HG03521 (cell line): Measurements from ENCODE around the gene PPIP5K2.
"Not testable (repeated sequence)": the region's sequence is repeated elsewhere in the genome, so short reads cannot be mapped to it uniquely, and the experiment has no call there.

Experiments
- ATAC-seq: cut with Tn5 transposase; IDR thresholded peaks from one replicate; pipeline ENCODE4 v1.9.1; 2021; ENCODE audit warnings: mild to moderate bottlenecking, moderate library complexity; ENCODE audit not compliant: unreplicated experiment

PPIP5K2 gene

DNA sequence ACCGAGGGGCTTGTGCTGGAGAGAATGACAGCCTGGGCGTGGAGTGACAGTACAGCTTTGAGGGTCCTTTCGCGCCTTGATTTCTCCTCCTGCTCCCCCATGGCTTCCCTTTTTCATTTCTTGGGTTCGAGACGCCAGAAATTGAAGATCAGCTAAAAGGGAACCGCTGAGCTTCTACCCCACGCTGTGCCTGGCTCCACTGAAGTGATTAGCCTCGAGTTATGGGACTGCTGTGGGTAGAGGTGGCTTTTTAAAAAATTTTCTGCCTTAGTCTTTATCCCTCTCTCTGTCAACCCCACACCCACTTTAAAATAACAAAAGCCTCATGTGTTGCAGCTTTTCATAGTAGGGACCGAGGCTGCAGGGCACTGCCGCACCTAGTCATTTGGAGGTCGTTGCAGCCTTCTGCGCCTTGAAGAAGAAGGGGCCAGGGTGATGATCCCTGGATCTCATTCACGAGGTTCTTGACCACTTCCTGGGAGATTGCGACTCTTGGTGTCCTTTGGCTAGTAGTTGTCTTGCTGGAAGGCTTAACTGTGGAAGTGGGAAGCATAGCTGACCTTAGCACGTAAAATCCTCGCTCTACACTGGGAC, 603 bp downstream of the PPIP5K2 start:
- no peak for ATAC-seq

DNA sequence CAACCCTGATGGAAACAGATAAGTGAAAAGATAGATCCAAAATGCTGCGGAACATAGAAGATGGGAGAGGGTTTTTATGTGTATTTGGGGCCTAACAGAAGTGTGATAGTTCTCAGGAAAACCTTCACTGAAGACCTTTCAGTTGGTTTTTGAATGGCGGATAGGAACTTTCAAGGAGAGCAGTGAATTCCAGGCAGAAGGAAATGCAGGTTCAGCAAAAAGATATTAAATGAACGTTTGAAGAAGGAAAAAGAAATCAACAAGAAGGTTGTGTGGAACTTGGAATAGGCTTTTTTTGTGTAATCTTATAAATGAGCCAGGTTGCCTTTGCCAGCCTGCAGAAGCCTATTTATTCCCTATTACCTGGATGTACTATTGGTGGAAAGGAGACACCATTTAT, 2.1 kb downstream of the PPIP5K2 start:
- ATAC-seq = no peak

DNA sequence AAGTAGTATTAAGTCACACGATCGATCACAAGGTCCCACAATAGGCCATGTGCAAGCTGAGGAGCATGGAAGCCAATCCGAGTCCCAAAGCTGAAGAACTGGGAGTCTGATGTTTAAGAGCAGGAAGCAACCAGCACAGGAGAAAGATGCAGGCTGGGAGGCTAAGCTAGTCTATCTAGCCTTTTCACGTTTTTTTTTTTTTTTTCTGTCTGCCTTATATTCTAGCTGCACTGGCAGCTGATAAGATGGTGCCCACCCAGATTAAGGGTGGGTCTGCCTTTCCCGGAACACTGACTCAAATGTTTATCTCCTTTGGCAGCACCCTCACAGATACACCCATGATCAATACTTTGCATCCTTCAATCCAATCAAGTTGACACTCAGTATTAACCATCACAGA, 6.5 kb downstream of the PPIP5K2 start:
- no peak for ATAC-seq

DNA sequence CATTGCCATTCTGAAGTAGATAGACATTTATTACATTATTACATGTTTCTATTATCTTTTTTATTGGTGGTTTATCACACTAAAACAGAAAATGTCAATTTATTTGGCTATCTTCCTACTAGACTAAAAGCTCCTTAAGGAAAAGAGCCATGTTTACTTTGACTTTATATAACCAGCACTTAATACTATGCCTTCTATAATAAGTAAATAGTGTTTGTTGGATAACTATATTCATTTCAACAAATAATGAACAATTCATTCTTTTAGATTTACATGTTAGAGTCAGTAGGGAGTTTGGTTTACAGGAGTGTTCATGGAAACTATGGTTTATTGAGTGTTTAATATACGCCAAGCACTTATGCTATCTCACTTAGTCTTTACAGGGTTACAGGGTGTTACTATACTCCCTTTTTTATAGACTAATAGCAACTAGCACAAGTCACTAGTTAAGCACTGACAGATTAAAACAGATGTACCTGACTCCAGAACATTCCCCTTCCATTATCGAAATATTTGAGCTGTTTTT, 7.3 kb downstream of the PPIP5K2 start:
- no peak for ATAC-seq

DNA sequence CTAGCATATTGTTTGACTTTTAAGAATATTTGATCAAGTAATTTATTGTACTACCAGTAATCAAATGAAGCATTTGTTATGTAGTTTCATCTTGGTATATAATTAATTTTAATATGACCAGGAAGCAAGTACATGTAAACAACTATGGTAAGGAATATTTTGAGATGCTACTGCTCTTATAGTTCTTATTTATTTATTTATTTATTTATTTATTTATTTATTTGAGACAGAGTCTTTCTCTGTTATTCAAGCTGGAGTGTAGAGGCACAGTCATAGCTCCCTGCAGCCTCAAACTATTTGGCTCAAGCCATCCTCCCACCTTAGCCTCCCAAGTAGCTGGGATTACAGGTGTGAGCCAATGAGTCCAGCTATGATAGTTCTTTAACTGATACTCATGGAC, 8.1 kb downstream of the PPIP5K2 start:
- no peak for ATAC-seq

DNA sequence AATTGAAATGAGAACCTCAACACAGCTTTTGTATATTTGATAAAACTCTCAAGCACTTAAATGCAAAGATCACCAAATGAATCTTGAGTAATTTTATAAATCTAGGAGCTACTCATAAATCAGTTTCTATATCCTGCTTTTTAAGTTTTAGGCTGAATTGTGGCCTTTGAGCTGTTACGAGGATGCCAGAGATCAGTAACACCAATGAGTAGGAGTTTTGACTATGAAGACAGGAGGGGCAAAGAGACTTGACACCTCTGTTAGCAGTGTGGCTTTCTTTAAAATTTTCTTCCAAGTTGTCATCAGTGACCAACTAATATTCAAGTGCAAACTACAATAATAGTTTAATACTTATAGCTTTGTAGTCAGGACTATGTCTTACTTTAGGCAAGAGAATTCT, 12.6 kb downstream of the PPIP5K2 start:
- no peak for ATAC-seq

DNA sequence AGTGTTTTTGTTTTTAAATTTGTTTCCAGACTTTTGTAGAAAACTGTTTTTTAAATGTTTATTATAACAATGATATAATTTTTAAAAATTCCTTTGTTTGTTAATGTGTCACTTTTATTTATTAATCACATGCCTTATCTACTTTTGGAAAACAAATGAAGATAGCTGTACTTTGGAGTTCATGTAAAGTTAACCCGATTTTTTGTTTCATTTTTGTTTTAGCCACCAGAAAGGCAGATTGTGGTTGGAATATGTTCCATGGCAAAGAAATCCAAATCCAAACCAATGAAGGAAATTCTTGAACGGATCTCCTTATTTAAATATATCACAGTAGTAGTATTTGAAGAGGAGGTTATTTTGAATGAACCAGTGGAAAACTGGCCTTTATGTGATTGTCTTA, 13.1 kb downstream of the PPIP5K2 start:
- ATAC-seq = no peak

DNA sequence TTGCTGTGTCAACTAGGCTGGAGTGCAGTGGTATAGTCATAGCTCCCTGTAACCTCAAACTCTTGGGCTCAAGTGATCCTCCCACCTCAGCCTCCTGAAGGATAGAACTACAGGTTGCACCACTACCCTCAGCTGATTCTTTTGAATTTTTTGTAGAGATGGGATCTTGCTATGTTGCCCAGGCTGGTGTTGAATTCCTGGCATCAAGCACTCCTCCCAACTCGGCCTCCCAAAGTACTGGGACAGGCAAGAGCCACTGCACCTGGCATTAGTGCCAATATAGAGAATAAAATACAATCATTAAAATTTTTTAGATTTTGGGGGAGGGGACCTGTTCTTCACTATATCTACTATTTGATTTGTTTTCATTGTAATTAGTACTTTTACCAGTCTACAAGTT, 15.4 kb downstream of the PPIP5K2 start:
- ATAC-seq = no peak

DNA sequence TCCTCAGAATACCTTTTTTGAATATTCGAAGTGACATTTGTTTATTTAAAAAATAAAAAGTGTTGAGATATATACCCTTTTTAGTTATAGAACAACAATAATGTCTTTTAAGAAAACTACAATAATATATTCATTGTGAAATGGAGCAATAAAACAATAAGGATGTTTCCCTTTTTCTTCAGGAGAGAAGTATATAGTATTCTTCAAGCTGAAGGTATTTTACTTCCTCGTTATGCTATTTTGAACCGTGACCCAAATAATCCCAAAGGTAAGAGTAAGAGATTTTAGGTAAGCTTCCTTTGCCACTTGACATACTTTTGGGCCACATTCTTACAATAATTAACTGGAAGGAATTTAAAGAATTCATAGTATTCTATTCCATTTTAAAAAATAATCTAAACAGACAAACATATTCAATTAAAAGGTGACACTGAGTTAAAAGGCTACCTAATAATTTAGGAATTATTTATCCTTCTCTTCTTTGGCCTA, 18.1 kb downstream of the PPIP5K2 start:
- no peak for ATAC-seq

DNA sequence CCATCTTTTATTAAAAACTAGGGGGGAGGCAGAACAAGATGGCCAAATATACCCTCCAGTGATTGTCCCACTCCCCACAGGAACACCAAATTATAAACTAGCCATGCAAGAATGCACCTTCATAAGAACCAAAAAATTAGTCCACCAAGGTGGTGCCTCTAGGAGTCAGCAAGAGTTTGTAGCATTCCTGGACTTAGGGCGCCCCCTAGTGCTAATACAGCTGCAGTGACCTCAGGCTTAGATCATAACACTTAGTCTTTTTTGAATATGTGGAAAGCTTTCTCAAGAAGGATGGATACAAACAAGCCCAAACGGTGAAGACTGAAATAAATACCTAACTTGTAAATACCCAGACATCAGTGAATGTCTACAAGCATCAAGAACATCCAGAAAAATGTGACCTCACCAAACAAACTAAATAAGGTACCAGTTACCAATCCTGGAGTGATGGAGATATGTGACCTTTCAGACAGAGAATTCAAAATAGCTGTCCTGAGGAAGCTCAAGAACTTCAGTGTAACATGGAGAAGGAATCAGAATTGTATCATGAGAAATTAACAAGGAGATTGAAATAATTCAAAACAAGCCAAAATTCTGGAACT, 19.3 kb downstream of the PPIP5K2 start:
- peak; percentile 97 for ATAC-seq

DNA sequence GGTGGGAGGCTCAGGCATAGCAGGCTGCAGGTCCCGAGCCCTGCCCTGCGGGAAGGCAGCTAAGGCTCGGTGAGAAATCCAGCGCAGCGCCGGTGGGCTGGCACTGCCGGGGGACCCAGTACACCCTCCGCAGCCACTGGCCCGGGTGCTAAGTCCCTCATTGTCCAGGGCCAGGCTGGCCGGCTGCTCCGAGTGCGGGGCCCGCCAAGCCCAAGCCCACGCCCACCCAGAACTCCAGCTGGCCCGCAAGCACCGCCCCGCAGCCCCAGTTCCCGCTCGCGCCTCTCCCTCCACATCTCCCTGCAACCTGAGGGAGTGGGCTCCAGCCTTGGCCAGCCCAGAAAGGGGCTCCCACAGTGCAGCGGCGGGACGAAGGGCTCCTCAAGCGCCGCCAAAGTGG, 22.0 kb downstream of the PPIP5K2 start:
- not testable (repeated sequence) for ATAC-seq

DNA sequence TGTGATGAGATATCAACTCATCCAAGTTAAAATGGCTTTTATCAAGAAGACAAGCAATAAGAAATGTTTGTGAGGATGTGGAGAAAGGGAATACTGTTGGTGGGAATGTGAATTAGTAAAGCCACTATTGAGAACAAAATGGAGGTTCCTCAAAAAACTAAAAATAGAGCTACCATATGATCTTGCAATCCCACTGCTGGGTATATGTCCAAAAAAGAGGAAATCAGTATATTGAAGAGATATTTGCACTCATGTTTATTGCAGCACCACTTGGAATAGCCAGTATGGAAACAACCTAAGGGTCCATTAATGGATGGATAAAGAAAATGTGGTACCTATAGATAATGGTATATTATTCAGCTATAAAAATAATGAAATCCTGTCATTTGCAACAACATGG, 25.1 kb downstream of the PPIP5K2 start:
- no peak for ATAC-seq

DNA sequence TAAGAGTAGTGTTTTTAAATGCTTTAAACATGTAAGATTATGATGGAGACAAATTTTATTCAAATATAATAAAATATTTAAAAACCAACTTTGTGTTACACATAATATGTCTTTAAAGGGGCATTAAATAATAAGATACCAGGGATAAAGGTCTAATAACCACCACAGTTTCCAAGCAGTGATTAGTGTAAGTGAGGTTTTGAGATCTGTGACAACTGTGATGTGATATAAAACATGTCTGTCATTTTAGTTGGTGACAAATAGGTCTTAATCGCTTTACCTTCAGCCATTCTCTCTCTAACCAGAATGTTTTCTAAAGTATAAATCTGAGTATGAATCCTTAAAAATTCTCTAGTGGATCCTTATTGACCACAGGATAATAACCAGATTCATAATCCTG, 28.1 kb downstream of the PPIP5K2 start:
- no peak for ATAC-seq

DNA sequence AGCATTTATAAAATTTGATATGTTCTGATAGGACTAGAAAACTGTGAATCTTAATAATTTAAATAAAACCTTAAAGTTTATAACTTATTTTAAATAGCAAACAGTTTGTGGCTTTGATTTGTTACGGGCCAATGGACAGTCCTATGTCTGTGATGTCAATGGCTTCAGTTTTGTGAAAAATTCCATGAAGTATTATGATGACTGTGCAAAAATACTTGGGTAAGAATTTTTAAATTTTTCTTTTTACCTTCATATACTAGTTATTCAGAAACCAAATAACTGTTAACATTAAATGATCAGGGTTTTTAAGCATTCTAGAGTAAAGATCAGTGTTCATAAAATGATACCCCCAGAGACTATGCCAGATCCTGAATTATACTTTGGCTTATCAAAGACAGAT, 31.1 kb downstream of the PPIP5K2 start:
- no peak for ATAC-seq

DNA sequence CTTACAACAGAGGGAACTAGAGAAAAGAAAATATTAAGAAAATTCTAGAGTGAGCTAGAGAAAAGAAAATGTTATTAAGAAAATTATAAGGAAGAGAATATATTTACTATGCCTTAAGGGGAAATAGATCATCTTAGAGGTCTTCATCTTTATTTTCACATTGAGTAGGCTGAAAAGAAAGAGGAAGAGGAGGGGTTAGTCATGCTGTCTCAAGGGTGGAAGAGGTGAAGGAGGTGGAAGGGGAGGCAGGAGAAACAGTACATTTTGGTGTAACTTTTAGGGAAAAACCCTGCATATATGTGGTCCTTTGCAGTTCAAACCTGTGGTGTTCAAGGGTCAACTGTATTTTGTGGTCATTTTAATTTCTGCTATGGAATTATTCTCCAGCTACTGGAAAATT, 46.6 kb downstream of the PPIP5K2 start:
- no peak for ATAC-seq

DNA sequence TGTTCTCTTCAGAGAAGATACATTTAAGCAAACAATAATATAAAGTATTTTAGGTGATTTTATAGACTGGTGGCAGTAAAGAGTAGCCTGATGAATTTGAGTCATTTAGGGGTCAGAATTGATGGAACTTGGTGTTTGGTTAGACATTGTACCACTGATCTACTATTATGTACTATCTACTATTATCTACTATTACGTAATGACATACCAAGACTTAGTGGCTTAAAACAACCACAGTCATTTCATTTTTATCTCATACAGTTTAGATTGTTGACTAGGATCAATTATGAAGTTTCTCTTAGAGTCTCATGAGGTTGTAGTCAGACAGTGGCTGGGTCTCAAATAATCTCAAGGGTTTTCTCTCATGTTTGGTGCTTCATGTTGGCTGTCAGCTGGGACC, 54.0 kb downstream of the PPIP5K2 start:
- ATAC-seq = no peak

DNA sequence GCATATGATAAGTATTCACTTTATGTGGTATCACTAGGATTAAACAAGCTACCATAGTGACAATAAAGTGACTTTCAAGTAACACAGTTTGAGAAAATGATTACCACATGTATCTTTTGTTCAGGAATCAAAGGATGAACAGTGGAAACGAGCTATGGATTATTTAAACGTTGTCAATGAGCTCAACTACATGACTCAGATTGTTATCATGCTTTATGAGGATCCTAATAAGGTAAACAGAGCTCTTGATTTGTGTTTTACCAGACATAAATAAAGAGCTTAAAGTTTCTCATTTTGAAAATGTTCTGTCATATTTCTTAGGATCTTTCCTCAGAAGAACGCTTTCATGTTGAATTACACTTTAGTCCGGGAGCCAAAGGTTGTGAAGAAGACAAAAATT, 57.4 kb downstream of the PPIP5K2 start:
- no peak for ATAC-seq

DNA sequence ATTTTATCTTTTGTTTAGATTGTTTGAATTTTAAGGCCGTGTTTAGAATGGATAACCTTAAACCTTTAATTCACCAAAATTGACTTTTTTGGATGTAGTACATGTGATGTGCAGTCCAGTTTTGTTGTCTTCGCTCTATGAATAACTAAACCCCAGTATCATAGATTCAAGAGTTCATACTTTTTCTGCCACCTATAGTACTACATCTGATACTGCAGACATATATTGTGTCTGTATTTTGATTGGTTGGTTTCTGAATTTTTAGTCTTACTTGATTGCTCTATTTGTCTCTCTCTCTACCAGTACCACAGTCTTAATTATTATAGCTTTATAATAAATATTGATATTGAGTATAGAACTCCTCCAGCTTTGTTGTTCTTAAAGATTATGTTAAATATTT, 58.1 kb downstream of the PPIP5K2 start:
- no peak for ATAC-seq

DNA sequence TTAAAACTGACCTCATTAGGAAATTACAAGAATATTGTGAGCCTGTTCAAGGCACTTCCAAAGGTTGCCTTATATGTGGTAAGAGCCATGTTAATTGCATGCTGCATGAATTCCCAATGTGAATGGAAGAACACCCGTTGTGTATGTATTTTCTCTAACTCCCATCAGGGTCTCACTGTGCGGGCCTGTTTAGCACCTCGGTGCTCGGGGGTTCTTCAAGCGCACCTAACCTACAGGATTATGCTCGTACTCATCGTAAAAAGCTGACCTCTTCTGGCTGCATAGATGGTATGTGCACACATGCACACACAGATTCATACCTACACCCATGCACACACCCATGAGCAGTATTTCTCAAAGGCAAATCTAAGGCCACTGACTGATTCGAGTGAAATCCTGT, 66.1 kb downstream of the PPIP5K2 start:
- ATAC-seq = no peak

DNA sequence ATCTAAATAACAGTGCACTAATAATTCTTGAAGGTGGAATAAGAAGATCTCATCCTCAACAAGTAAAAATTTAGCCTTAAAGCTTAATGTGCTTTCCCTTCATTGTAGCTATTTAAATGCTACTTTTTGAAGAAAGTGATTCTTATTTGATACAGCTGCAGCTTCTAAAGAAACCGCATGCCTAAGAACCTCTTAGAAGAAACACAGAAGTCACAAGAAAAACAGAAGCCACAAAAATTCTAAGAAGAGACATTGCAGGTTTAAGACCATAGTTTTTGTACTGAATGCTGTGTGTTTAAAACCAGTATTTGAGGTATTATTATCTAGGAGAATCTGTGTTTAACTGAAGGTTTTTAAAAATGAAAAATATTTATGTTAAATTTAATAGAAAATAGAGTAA, 68.3 kb downstream of the PPIP5K2 start:
- no peak for ATAC-seq

DNA sequence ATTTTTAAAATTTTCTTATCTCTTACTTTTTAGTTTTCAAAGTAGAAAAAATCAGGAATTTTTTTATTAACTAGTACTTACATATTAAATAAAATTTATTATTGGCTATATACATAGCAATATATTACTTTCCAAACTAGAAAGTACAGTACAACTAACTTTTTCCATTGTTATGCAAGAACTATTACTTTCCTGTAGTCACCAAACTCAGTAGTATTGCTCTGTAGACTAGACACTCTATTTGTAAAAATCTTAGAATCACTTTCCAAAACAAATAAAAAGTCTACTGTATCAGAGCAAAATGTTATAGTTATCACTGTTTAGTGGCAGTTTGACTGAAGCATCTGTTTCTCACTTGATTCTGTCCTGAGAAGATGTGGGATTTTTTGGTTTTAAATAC, 83.1 kb downstream of the PPIP5K2 start:
- ATAC-seq = no peak

DNA sequence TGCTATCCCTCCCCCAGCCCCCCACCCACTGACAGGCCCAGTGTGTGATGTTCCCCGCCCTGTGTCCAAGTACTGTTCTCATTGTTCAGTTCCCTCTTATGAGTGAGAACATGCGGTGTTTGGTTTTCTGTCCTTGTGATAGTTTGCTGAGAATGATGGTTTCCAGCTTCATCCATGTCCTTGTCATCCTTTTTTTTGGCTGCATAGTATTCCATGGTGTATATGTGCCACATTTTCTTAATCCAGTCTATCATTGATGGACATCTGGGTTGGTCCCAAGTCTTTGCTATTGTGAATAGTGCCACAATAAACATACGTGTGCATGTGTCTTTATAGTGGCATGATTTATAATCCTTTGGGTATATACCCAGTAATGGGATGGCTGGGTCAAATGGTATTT, 84.9 kb downstream of the PPIP5K2 start:
- ATAC-seq = not testable (repeated sequence)
